A549 treated with GW870086 at 1 μM for 4 hours (cell line): ENCODE results near the gene TMA7. TPM values are rescaled to one million over a fixed set of nuclear protein-coding genes. Genes with fewer than 3 reads are reported as not detected.

Experiments
- total RNA-seq: library from RNA; stranded (reverse); fragments of 200-300 nt; extraction: Qiagen RNA extraction; gene quantifications from 5 replicates; pipeline ENCODE4 v1.2.3, GENCODE V29; 2022; ENCODE audit warnings: low read depth

The TMA7 gene
- total RNA-seq, result 276 to 367 TPM (median 288 TPM) in 5 replicates

DNA sequence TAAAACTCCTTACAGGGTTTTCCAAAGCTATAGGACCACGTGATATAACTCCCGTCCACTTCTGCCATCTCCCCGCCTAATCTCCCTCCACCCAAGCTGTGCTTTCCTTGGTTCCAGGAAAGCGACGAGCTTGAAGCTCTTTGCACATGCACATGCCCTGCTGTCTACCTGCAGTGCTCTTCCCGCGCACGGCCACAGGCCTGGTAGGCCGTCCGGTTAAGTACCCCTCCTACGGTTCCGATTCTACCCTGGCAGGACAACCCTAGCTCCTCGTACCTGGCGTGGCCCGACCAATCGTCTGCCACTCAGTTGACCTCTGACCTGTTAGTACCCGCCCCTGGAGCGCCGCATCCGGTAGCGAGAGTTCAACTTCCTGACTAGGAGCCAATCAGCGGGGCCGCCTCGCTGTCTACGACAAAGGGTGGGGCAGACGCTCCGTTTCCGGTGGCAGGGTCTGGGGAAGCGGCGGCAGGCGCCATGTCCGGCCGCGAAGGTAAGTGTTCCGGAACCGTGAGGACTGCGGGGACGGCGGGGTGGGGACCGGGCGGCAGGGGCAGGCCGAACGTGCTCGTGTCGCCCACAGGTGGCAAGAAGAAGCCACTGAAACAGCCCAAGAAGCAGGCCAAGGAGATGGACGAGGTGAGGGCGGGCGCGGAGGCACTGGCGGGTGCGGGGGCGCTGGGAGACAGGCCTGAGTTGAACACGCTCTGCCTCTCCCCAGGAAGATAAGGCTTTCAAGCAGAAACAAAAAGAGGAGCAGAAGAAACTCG is at the start of gene TMA7, which contains the start of gene CCDC51:
Gene TMA7 (plus strand): TSS at position 438 of the 770 bp plus-strand sequence. CDS start 40 bp downstream, at position 478.
Gene CCDC51 (minus strand): TSS at position 300 of the 770 bp plus-strand sequence. CDS start 4,991 bp downstream, outside the sequence.

DNA sequence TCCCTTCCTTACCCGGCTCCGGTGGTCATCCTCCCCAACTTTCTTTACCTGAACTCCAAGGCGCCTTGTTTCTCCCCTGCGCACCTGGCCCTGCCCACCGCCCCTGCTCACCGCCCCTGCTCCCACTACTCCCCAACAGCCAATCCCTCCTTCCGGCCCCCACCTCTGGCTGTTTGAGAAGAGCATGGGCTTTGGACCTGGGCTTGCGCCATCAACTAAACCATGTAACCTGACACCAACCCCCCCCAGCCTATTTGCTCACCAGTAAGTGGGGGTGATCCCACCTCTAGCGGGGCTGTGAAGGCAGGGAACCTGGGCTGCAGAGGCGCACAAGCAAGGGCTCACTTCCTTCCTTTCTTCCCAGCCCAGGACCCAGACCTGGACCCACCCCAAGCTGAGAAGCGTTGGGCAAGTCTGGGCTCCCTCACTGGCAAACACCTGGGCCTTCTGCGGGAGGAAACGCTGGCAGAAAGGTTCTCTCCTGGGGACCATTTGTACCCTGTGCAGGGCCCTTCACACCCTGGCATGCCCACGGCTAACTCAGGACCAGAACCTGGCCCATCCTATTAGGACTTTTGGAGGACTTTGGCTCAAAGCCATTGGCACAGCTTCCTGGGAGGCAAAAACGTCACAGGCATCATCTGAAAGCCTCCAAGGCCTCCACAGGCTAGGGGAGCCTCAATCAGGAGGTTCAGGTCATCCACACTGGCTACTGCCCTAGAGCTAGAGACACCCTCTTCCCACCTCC is 9.9 kb upstream of the TMA7 start, which contains the start of gene PLXNB1:
Gene PLXNB1 (minus strand): TSS at position 127 of the 748 bp plus-strand sequence. CDS start 5,475 bp downstream, outside the sequence.

DNA sequence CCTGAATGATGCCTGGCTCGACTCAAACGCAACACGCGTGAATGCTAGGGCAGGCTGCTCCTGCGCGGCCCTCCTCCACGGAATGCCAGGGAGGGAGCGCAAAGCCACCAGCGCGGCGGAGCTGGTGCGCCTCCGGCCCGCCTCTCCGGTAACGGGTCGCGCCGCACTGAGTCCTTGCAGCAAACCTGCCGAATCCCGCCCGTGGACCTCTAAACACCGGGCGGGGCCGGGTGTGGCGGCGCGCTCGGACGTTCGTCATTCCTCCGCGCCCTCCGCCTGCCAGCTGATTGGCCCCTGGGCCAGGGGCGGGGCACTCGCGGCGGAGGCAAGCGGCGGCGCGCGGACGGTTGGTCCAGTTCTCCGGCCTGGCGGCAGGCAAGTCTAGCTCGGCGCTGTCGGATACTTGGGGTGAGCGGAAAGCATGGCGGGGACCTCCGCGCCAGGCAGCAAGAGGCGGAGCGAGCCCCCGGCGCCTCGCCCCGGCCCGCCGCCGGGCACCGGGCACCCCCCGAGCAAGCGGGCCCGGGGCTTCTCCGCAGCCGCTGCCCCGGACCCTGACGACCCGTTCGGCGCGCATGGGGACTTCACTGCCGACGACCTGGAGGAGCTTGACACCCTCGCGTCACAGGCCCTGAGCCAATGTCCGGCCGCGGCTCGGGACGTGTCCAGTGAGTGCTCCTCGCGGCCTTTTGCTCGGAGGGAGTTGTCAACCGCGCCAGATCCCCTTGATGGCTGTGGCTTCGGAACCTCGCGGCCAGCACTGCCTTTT is 6.6 kb downstream of the TMA7 start, which contains the start of gene ATRIP:
Gene ATRIP (plus strand): TSS at position 313 of the 769 bp plus-strand sequence. CDS start 109 bp downstream, at position 422.

Other genes starting within 250 kb of the TMA7 start
- gene CAMP, start 216.8 kb upstream of the TMA7 start, total RNA-seq, result not detected in 5 replicates
- 2.3 to 2.7 TPM (median 2.5 TPM) in 5 replicates for gene ZNF589, start 199.2 kb upstream of the TMA7 start, total RNA-seq
- 21.6 to 28.9 TPM (median 22.7 TPM) in 5 replicates for gene NME6, start 138.9 kb upstream of the TMA7 start, total RNA-seq
- gene SPINK8, start 106.6 kb upstream of the TMA7 start, total RNA-seq, result not detected in 5 replicates
- gene FBXW12, start 68.0 kb upstream of the TMA7 start, total RNA-seq, result not detected in 5 replicates
- 14.6 to 17.8 TPM (median 16.9 TPM) in 5 replicates for gene PLXNB1, start 10.2 kb upstream of the TMA7 start, total RNA-seq
- 25.3 to 29.7 TPM (median 26.2 TPM) in 5 replicates for gene CCDC51, start 138 bp upstream of the TMA7 start, total RNA-seq
- 7.9 to 10.4 TPM (median 8.4 TPM) in 5 replicates for gene ATRIP, start 6.5 kb downstream of the TMA7 start, total RNA-seq
- gene SHISA5, start 63.9 kb downstream of the TMA7 start, total RNA-seq, result 95.8 to 129 TPM (median 122 TPM) in 5 replicates
- gene PFKFB4, start 116.5 kb downstream of the TMA7 start, total RNA-seq, result 9.0 to 14.2 TPM (median 13.2 TPM) in 5 replicates
- 8.0 to 10.3 TPM (median 8.5 TPM) in 5 replicates for gene UCN2, start 123.5 kb downstream of the TMA7 start, total RNA-seq
- gene COL7A1, start 155.1 kb downstream of the TMA7 start, total RNA-seq, result 138 to 185 TPM (median 169 TPM) in 5 replicates
- gene UQCRC1, start 169.4 kb downstream of the TMA7 start, total RNA-seq, result 162 to 219 TPM (median 177 TPM) in 5 replicates
- not detected in 5 replicates for gene TMEM89, start 181.5 kb downstream of the TMA7 start, total RNA-seq
- 14.3 to 19.9 TPM (median 17.5 TPM) in 5 replicates for gene SLC26A6, start 195.2 kb downstream of the TMA7 start, total RNA-seq
- gene CELSR3, start 222.6 kb downstream of the TMA7 start, total RNA-seq, result 3.1 to 4.8 TPM (median 4.0 TPM) in 5 replicates
- 7.4 to 9.7 TPM (median 8.5 TPM) in 5 replicates for gene NCKIPSD, start 245.7 kb downstream of the TMA7 start, total RNA-seq